Liver (tissue), 3 donors: ENCODE results near the gene CNOT11.

Experiments used
- EGR1 ChIP-seq, 2 donors: IDR thresholded peaks; 2 replicates each; pipeline ENCODE4 v1.6.1; 2016 to 2018; ENCODE audit warnings: antibody characterized with exemption in 2 of 2, low read depth in 2 of 2
- FOXA1 ChIP-seq: IDR thresholded peaks from 2 replicates; pipeline ENCODE4 v1.6.1; 2016; ENCODE audit warnings: antibody characterized with exemption
- FOXA2 ChIP-seq: IDR thresholded peaks from 2 replicates; pipeline ENCODE4 v1.6.1; 2016; ENCODE audit warnings: antibody characterized with exemption
- HNF4A ChIP-seq, 2 donors: conservative IDR thresholded peaks; 2 replicates each; pipeline ENCODE4 v1.6.1; 2016; ENCODE audit warnings: antibody characterized with exemption in 2 of 2, mild to moderate bottlenecking in 2 of 2
- HNF4G ChIP-seq: IDR thresholded peaks from 2 replicates; pipeline ENCODE4 v1.6.1; 2016; ENCODE audit warnings: antibody characterized with exemption
- JUND ChIP-seq, 2 donors: IDR thresholded peaks; 2 replicates each; pipeline ENCODE4 v1.6.1; 2016; ENCODE audit warnings: antibody characterized with exemption in 2 of 2
- RAD21 ChIP-seq, 2 donors: IDR thresholded peaks; 2 replicates each; pipeline ENCODE4 v1.6.1; 2016; ENCODE audit warnings: antibody characterized with exemption in 2 of 2, mild to moderate bottlenecking in 2 of 2
- RXRA ChIP-seq, 2 donors: IDR thresholded peaks; 2 replicates each; pipeline ENCODE4 v1.6.1; 2017 to 2018; ENCODE audit warnings: antibody characterized with exemption in 2 of 2, mild to moderate bottlenecking in 1 of 2
- TAF1 ChIP-seq: conservative IDR thresholded peaks from 2 replicates; pipeline ENCODE4 v1.6.1; 2016; ENCODE audit warnings: antibody characterized with exemption, mild to moderate bottlenecking
- YY1 ChIP-seq: IDR thresholded peaks from 2 replicates; pipeline ENCODE4 v1.6.1; 2016; ENCODE audit warnings: antibody characterized with exemption, mild to moderate bottlenecking
- TF ChIP-seq, protein P1 (sequence below): fragments of 150-350 bp; IDR thresholded peaks from 2 replicates; pipeline ENCODE4 v1.5.1; 2017; ENCODE audit warnings: improper control_type of control experiment, low read depth, low read length; ENCODE audit not compliant: missing input control
- TF ChIP-seq, protein P2 (sequence below): IDR thresholded peaks from 2 replicates; pipeline ENCODE4 v1.6.1; 2016; ENCODE audit warnings: antibody characterized with exemption, mild to moderate bottlenecking
- TF ChIP-seq, protein P3 (sequence below): IDR thresholded peaks from 2 replicates; pipeline ENCODE4 v1.6.1; 2016; ENCODE audit warnings: antibody characterized with exemption
- donor health status: healthy.
- donor health status: healthy.

DNA sequence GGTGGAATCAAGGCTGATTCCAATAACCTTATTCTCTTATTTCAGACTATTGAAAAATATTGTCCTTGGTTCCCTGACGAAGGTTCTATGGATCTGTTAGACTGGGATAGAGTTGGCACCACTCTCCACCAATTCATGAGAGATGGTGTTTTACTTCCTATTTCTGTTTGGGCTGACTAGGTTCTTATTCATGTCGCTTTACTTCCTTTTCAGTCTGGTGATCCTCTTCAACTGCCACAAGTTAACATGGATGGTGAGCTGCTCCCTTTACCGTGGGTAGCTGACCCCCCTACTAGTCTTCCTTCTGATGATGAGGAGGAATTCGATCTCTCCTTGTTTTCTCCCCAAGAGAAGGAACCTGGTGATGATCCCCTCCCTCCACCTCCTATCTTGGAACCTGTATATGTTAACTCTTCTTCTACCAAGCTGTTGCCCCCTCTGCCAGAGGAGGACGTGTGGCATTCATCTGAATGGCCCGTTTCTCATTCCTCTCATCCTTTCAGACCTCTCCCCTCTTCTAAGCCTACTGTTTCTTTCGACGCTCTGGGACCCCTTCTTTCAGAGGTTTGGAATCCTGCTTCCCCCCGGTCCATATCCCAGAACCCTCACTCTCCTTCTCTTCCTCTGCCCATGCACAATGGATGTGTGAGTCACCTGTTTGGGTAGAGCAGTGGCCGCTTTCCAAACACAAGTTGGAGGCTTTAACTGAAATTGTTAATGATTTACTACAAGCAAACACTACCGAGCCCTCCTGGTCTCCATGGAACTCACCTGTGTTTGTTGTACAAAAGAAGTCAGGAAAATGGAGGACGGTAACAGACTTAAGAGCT lies 13.5 kb upstream of the CNOT11 start:
- TF ChIP-seq, protein P1, sequence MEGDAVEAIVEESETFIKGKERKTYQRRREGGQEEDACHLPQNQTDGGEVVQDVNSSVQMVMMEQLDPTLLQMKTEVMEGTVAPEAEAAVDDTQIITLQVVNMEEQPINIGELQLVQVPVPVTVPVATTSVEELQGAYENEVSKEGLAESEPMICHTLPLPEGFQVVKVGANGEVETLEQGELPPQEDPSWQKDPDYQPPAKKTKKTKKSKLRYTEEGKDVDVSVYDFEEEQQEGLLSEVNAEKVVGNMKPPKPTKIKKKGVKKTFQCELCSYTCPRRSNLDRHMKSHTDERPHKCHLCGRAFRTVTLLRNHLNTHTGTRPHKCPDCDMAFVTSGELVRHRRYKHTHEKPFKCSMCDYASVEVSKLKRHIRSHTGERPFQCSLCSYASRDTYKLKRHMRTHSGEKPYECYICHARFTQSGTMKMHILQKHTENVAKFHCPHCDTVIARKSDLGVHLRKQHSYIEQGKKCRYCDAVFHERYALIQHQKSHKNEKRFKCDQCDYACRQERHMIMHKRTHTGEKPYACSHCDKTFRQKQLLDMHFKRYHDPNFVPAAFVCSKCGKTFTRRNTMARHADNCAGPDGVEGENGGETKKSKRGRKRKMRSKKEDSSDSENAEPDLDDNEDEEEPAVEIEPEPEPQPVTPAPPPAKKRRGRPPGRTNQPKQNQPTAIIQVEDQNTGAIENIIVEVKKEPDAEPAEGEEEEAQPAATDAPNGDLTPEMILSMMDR: no peak
- TF ChIP-seq, protein P2, sequence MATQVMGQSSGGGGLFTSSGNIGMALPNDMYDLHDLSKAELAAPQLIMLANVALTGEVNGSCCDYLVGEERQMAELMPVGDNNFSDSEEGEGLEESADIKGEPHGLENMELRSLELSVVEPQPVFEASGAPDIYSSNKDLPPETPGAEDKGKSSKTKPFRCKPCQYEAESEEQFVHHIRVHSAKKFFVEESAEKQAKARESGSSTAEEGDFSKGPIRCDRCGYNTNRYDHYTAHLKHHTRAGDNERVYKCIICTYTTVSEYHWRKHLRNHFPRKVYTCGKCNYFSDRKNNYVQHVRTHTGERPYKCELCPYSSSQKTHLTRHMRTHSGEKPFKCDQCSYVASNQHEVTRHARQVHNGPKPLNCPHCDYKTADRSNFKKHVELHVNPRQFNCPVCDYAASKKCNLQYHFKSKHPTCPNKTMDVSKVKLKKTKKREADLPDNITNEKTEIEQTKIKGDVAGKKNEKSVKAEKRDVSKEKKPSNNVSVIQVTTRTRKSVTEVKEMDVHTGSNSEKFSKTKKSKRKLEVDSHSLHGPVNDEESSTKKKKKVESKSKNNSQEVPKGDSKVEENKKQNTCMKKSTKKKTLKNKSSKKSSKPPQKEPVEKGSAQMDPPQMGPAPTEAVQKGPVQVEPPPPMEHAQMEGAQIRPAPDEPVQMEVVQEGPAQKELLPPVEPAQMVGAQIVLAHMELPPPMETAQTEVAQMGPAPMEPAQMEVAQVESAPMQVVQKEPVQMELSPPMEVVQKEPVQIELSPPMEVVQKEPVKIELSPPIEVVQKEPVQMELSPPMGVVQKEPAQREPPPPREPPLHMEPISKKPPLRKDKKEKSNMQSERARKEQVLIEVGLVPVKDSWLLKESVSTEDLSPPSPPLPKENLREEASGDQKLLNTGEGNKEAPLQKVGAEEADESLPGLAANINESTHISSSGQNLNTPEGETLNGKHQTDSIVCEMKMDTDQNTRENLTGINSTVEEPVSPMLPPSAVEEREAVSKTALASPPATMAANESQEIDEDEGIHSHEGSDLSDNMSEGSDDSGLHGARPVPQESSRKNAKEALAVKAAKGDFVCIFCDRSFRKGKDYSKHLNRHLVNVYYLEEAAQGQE: peak; percentile 58
- no peak for TF ChIP-seq RAD21 (IDR thresholded peaks at IDR 0.05)
- peak; percentile 97 for TF ChIP-seq YY1
- TF ChIP-seq, protein P3, sequence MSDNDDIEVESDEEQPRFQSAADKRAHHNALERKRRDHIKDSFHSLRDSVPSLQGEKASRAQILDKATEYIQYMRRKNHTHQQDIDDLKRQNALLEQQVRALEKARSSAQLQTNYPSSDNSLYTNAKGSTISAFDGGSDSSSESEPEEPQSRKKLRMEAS: peak; percentile 45
- TF ChIP-seq FOXA2: peak; percentile 35
- TF ChIP-seq RXRA (IDR thresholded peaks at IDR 0.05): peak in 1 of 2 donors; percentile 42
- peak in 1 of 2 donors; percentile 41 for TF ChIP-seq HNF4A (conservative IDR thresholded peaks at IDR 0.05)
- TF ChIP-seq TAF1: peak; percentile 48
- TF ChIP-seq EGR1 (IDR thresholded peaks at IDR 0.05; ENCODE audit: low read depth in 2 of 2): no peak
- TF ChIP-seq HNF4G: no peak
- TF ChIP-seq JUND (IDR thresholded peaks at IDR 0.05): peak; percentile 65 to 76
- TF ChIP-seq FOXA1: no peak
